Measurements from ENCODE around the gene FAM162B.

DNA sequence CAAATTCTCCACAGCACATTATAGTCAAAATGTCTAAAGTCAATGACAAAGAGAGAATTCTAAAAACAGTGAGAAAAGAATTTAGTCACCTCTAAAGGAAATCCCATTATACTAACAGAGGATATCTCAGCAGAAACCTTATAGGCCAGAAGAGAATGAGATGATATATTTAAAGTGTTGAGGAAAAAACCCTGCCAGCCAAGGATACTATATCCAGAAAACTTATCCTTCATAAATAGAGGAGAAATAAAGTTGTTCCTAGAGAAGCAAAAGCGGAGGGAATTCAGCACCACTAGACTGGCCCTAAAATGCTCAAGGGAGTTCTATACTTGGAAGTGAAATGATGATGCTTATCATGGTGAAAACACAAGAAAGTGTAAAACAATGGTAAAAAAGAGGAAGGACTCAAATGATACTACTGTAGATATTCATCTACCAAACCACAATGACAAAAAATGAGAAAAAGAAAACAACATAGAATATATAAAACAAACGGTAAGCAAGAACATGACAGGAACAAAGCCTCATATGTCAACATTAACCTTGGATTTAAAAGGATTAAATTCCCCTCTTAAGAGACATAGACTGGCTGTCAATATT, 46.6 kb upstream of the FAM162B start:
- TF ChIP-seq, protein P1, sequence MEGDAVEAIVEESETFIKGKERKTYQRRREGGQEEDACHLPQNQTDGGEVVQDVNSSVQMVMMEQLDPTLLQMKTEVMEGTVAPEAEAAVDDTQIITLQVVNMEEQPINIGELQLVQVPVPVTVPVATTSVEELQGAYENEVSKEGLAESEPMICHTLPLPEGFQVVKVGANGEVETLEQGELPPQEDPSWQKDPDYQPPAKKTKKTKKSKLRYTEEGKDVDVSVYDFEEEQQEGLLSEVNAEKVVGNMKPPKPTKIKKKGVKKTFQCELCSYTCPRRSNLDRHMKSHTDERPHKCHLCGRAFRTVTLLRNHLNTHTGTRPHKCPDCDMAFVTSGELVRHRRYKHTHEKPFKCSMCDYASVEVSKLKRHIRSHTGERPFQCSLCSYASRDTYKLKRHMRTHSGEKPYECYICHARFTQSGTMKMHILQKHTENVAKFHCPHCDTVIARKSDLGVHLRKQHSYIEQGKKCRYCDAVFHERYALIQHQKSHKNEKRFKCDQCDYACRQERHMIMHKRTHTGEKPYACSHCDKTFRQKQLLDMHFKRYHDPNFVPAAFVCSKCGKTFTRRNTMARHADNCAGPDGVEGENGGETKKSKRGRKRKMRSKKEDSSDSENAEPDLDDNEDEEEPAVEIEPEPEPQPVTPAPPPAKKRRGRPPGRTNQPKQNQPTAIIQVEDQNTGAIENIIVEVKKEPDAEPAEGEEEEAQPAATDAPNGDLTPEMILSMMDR (IDR thresholded peaks at IDR 0.05) = no peak
- no peak for TF ChIP-seq POLR2A (IDR thresholded peaks at IDR 0.05)
